BLaER1 treated with 17β-estradiol and CSF1 and Interleukin-3, amounts not matched to agents 10 nM and 100 nM (cell line): ENCODE results near the gene SUCO.

Experiments used
- H3K27ac ChIP-seq, 11 experiments: shearing (Covaris generic); formaldehyde crosslinking; 2 replicates each; pipeline ENCODE4 v1.8.1; 2022
- H3K27me3 ChIP-seq, 11 experiments: shearing (Covaris generic); formaldehyde crosslinking; 2 replicates each; pipeline ENCODE4 v1.8.1; 2022
- H3K36me3 ChIP-seq, 11 experiments: shearing (Covaris generic); formaldehyde crosslinking; 2 replicates each; pipeline ENCODE4 v1.8.1; 2022
- H3K4me1 ChIP-seq, 10 experiments: shearing (Covaris generic); formaldehyde crosslinking; 2 replicates each; pipeline ENCODE4 v1.8.1; 2022
- H3K4me2 ChIP-seq, 11 experiments: shearing (Covaris generic); formaldehyde crosslinking; 2 replicates each; pipeline ENCODE4 v1.8.1; 2022
- H3K4me3 ChIP-seq, 10 experiments: shearing (Covaris generic); formaldehyde crosslinking; 2 replicates each; pipeline ENCODE4 v1.8.1; 2022
- H3K9ac ChIP-seq, 11 experiments: shearing (Covaris generic); formaldehyde crosslinking; 2 replicates each; pipeline ENCODE4 v1.8.1; 2022
- H3K9me3 ChIP-seq, 11 experiments: shearing (Covaris generic); formaldehyde crosslinking; replicated peaks in 1 of 11; 2 replicates each; pipeline ENCODE4 v1.8.1; 2022
- H4K20me1 ChIP-seq, 11 experiments: shearing (Covaris generic); formaldehyde crosslinking; 2 replicates each; pipeline ENCODE4 v1.8.1; 2022
- Cebpa-rat ChIP-seq, 11 experiments: shearing (Covaris generic); IDR thresholded peaks; 2 replicates each; pipeline ENCODE4 v1.8.1; 2022

Gene SUCO

DNA sequence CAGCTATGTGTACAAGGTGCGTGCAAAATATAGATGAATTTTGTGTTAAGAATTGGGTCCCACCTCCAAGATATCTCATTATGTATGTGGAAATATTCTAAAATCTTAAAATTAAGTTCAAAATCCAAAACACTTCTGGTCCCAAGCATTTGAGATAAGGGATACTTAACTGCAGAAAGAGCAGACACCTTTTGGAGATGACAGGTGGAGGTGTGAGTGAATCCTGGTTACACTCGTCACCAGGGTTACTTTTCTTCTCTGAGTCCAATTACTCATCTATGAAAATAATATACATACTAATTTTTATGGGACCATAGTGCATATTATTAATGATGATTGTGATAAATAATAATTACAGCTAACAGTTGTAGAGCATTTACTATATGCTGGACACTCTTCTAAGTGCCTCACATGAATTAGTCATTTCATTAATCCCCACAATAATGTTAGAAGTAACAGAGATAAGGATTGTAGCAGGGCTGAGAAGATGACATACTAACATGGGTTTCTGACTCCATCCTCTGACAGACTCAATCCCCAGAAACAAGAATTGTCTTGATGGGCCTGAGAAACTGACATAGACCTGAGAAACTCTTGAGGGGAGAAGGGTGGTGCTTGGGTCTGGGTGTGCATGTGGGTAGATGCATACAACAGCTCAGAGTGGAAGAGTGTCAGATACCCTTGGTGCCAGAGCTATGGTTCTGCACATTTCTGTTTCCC, 117.7 kb downstream of the SUCO start:
- Histone ChIP-seq H3K4me3 (no peak overlapping the region), H3K27ac (no peak overlapping the region), H3K27me3 (no peaks in the 10 kb centered on the region), H3K4me2 (no peak overlapping the region), H3K9ac (no peak overlapping the region), H3K4me1 (peaks cover 0 to 8% (median 6%) of the 10 kb centered on the region in 10 experiments; a peak in 10 of 20 replicates), H3K9me3 (no peaks in the 10 kb centered on the region), H4K20me1 (no peaks in the 10 kb centered on the region), H3K36me3 (no peaks in the 10 kb centered on the region)
- TF ChIP-seq Cebpa-rat (IDR thresholded peaks at IDR 0.05): no peak

DNA sequence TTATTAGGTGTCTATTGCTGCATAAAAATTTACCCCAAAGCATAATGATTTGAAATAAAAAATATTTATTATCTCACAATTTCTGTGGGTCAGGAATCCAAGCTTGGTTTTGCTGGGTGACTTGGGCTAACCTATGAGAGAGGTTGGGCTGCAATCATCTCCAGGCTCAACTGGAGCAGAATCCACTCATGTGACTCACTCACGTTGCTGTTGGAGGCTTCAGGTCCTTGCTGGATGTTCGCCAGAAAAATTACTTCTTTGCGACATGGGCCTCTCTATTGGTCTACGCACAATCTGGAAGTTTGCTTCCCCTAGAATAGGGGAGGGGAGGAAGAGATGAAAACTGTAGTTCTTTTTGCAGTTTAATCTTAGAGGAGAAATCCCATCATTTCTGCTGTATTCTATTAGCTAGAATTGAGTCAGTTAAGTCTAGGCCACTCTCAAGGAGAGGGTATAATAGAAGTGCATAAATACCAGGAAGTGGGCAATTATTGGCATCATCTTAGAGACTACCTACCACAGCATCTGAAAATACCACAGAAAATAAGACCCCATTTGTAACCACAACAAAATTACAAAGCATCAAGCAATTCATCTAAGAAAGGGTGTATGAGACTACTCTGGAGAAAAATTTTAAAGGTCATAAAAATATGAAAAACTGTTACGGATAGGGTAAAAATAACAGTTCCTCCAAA, 120.2 kb downstream of the SUCO start:
- no peak overlapping the region for H3K4me3 ChIP-seq
- peaks cover 0 to 7% (median 0%) of the 10 kb centered on the region in 10 experiments; a peak in 1 of 20 replicates for H3K4me1 ChIP-seq
- no peak overlapping the region for H3K9ac ChIP-seq
- no peak overlapping the region for H3K4me2 ChIP-seq
- no peak overlapping the region for H3K27ac ChIP-seq
- no peak for TF ChIP-seq Cebpa-rat (IDR thresholded peaks at IDR 0.05)
- H3K36me3 ChIP-seq: no peaks in the 10 kb centered on the region
- H3K9me3 ChIP-seq: no peaks in the 10 kb centered on the region
- no peaks in the 10 kb centered on the region for H3K27me3 ChIP-seq
- H4K20me1 ChIP-seq: no peaks in the 10 kb centered on the region

DNA sequence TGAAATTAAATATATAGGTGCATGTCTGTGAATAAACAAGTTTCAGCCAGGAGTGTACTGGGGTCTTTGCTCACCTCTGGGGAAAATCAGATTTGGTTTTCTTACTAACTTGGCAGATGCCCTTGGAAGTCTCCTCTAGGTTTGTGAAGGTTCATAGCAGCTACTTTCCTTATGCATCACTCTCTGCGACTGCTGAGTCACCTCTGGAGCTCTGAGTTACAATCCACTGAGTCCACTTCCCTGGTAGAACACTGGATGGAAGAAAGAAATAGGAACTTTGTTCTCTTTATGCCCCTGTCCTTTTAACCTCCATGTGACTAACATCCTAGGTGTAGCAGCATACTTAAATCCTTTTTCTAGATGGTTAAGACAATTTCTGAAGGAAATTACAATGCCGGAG, 121.6 kb downstream of the SUCO start:
- H3K4me2 ChIP-seq: no peak overlapping the region
- H3K36me3 ChIP-seq: no peaks in the 10 kb centered on the region
- H3K4me3 ChIP-seq: no peak overlapping the region
- H3K4me1 ChIP-seq: peaks cover 0 to 7% (median 0%) of the 10 kb centered on the region in 10 experiments; a peak in 1 of 20 replicates
- no peaks in the 10 kb centered on the region for H3K9me3 ChIP-seq
- H4K20me1 ChIP-seq: no peaks in the 10 kb centered on the region
- no peaks in the 10 kb centered on the region for H3K27me3 ChIP-seq
- H3K27ac ChIP-seq: no peak overlapping the region
- H3K9ac ChIP-seq: no peak overlapping the region
- TF ChIP-seq Cebpa-rat (IDR thresholded peaks at IDR 0.05): no peak

DNA sequence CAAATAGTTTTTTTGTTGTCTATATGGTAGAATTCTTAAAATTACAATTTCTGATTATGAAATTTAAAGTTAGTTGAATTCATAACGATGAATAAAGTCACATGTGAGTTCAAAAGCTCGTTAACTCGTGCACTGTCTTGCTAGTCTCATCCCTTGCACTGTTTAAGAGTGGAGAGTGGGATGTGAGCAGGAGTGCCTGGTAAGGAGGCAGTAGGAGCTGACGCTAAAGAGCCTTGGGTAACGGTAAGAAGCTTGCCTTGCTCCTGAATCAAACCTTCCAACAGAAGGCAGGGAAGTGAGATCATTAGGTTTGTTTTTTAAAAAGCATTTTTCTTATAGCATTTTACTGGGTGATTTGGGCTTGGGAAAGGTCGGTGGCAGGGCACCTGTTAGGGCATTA, 123.6 kb downstream of the SUCO start:
- H3K9me3 ChIP-seq: no peaks in the 10 kb centered on the region
- no peaks in the 10 kb centered on the region for H3K27me3 ChIP-seq
- no peak overlapping the region for H3K4me3 ChIP-seq
- no peak overlapping the region for H3K27ac ChIP-seq
- no peak for TF ChIP-seq Cebpa-rat (IDR thresholded peaks at IDR 0.05)
- no peak overlapping the region for H3K9ac ChIP-seq
- no peaks in the 10 kb centered on the region for H4K20me1 ChIP-seq
- peaks cover 0 to 7% (median 0%) of the 10 kb centered on the region in 10 experiments; a peak in 1 of 20 replicates for H3K4me1 ChIP-seq
- no peak overlapping the region for H3K4me2 ChIP-seq
- H3K36me3 ChIP-seq: no peaks in the 10 kb centered on the region

DNA sequence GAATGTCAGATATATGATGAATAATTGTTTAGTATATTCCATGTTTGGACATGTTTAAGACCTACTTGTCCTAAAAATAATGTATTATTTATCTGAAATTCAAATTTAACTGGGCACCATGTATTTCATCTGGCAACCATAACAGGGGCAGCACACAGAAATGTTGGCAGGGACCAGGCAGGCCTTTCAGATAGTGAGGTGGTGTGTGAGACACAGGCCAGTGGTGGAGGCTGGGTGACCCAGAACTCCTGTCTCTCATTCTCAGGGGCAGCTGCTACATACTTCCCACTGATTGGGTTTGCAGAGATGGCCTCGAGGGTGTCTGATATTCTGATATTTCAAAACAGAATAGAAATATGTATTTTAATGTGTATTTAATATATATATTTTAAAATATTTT, 124.6 kb downstream of the SUCO start:
- Histone ChIP-seq H3K9ac (no peak overlapping the region), H4K20me1 (no peaks in the 10 kb centered on the region), H3K4me2 (no peak overlapping the region), H3K27me3 (no peaks in the 10 kb centered on the region), H3K27ac (no peak overlapping the region), H3K9me3 (no peaks in the 10 kb centered on the region), H3K4me3 (no peak overlapping the region), H3K4me1 (peaks cover 5 to 15% (median 7%) of the 10 kb centered on the region in 10 experiments; a peak in 18 of 20 replicates), H3K36me3 (no peaks in the 10 kb centered on the region)
- no peak for TF ChIP-seq Cebpa-rat (IDR thresholded peaks at IDR 0.05)

DNA sequence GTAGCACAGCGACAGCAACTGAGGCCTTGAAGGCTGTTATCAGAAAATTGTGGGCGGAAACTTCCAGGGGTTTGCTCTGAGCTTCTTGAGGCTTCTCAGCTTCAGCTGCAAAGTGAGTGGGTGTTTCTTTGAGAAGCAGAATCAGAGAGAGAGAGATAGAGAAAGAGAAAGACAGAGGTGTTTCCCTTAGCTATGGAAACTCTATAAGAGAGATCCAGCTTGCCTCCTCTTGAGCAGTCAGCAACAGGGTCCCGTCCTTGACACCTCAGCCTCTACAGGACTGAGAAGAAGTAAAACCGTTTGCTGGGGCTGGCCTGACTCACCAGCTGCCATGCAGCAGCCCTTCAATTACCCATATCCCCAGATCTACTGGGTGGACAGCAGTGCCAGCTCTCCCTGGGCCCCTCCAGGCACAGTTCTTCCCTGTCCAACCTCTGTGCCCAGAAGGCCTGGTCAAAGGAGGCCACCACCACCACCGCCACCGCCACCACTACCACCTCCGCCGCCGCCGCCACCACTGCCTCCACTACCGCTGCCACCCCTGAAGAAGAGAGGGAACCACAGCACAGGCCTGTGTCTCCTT, 126.0 kb downstream of the SUCO start, which contains the start of gene FASLG:
Gene FASLG, plus strand, starts transcription at position 233 of the 583 bp plus-strand sequence. Its CDS starts 99 bp downstream, at position 332.
- H3K27ac ChIP-seq: no peak within 1 kb of the TSS
- no peak within 1 kb of the TSS for H3K9ac ChIP-seq
- TF ChIP-seq Cebpa-rat (IDR thresholded peaks at IDR 0.05): no peak
- peaks cover 16 to 28% (median 19%) of the 10 kb centered on the region in 10 experiments for H3K4me1 ChIP-seq
- no peaks in the 10 kb centered on the region for H3K27me3 ChIP-seq
- no peak within 1 kb of the TSS for H3K4me3 ChIP-seq
- H3K9me3 ChIP-seq: no peaks in the 10 kb centered on the region
- H3K36me3 ChIP-seq: no peaks in the 10 kb centered on the region
- H4K20me1 ChIP-seq: no peaks in the 10 kb centered on the region
- H3K4me2 ChIP-seq: no peak within 1 kb of the TSS

DNA sequence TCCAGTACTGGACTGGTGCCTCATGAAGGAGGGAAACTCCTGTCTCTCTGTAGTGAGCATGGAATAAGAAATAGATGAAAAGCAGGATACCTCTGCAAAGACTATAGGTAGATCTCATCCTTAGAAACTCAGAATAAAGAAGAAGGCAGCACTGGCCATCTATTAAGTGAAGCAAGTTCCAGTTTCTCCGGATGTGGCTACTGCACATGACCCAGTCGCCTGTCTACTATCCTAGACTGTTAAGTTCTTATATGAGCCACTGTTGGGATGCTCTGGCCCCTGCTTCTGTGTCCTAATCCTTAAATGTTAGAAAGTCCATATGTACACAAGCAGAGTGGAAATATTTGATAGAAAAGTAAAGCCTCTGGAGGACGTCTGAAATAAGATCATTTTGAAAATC, 128.2 kb downstream of the SUCO start:
- peaks cover 16 to 22% (median 19%) of the 10 kb centered on the region in 10 experiments for H3K4me1 ChIP-seq
- H3K4me3 ChIP-seq: no peak overlapping the region
- H3K9me3 ChIP-seq: peaks cover 0 to 5% (median 0%) of the 10 kb centered on the region in 11 experiments; a peak in 1 of 22 replicates
- no peak for TF ChIP-seq Cebpa-rat (IDR thresholded peaks at IDR 0.05)
- H3K4me2 ChIP-seq: no peak overlapping the region
- H3K27me3 ChIP-seq: no peaks in the 10 kb centered on the region
- H3K9ac ChIP-seq: no peak overlapping the region
- no peak overlapping the region for H3K27ac ChIP-seq
- no peaks in the 10 kb centered on the region for H3K36me3 ChIP-seq
- no peaks in the 10 kb centered on the region for H4K20me1 ChIP-seq
